Caki2 (cell line): Measurements from ENCODE around the gene SIX5. TPM values are rescaled to one million over a fixed set of nuclear protein-coding genes. Genes with fewer than 3 reads are reported as not detected.
"Not testable (repeated sequence)": the region's sequence is repeated elsewhere in the genome, so short reads cannot be mapped to it uniquely, and the experiment has no call there.

Experiments
- DNase-seq: peaks from one replicate; pipeline ENCODE4 v3.0.0-alpha.2; 2015; ENCODE audit warnings: low read depth
- in situ Hi-C: cut with HindIII; loops from 2 replicates; pipeline ENCODE4 v1.10.0; 2016; ENCODE audit warnings: low sequenced_read_pairs, low pct_unique_long_range_greater_than_20kb, mixed read lengths
- total RNA-seq: library from RNA; depleted of rRNA; stranded (reverse); fragments of >200 nt; shearing (Covaris generic); gene quantifications from 2 replicates; pipeline ENCODE4 v1.2.3, GENCODE V29; 2014; ENCODE audit warnings: low replicate concordance; rRNA removed

SIX5 gene
- total RNA-seq, result 14.3 and 15.2 TPM in 2 replicates

DNA sequence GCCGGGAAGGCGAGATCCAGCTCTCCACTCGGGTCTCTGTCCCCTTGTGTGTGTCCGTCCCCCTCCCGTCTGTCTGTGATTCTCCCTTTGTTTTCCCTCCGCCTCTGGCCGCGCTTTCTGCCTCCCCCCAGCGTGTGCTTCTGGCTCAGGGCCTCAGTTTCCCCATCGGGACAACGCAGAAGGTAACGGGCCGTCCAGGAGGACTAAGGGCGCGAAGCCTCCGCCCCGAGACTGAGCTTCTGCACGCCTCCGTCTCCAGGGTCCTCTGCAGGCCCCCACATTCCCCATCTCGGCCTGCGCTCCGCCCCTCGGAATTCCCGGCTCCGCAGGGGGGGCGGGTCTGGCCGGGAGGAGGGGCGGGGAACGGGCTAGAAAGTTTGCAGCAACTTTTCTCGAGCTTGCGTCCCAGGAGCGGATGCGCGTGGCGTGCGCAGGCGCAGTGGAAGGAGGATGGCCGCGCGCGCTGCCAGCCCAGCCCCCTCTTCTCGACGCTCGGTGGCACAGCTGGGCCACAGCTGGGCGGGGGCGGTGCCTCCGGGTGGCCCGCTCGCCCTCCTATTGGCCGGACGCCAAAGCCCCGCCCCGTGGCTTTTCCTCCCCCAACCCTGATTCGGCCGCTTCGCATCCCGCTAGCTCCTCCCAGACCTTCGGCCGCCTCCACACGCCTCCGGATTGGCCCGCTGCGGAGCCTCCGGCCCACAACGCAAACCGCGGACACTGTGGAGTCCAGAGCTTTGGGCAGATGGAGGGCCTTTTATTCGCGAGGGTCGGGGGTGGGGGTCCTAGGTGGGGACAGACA lies at the start of gene SIX5:
Gene SIX5 (minus strand): TSS at position 269 of the 799 bp plus-strand sequence. CDS start 408 bp downstream, outside the sequence.
- in situ Hi-C loops, result no loop called here
- DNase-seq, result peak; percentile 100

DNA sequence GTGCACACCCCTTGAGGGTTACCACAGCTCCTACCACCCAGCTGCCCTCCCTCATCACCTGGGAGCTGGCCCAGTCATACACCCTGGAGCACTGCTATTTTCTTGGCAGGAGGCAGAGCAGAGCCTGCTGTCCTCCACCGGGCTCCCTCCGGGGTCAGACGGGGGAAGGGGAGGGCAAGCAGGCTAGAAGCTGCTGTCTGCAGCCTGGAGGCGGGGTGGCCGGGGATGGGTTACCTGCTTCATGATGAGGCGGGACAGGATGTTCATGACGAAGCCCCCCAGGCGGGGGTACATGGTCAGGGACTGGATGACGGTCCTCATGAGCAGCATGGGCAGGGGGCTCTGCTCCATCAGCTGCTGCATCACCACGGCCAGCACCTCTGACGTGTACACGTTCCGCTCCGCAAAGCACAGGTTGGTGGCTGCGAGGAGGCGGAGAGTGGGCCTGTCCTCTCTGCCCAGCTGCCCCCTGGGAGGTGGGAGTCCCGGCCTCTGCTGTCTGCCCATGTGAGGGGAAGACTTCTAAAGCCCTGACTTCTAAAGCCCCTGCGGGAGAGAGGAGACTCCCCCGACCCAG lies 48.8 kb upstream of the SIX5 start:
- DNase-seq, result no peak

GRCh38 chr19:45817010-45817724 lies 48.1 kb upstream of the SIX5 start:
- in situ Hi-C loops, result no loop called here
- peak; percentile 94 for DNase-seq

More for the DNA sequence above, 48.8 kb upstream of the SIX5 start:
- in situ Hi-C loops, result no loop called here

- DNase-seq, result no peak
- in situ Hi-C loops, result no loop called here
These were observed 47.4 kb upstream of the SIX5 start for GRCh38 chr19:45816236-45817009.

- DNase-seq, result no peak
- in situ Hi-C loops, result no loop called here
These were observed 46.6 kb upstream of the SIX5 start for GRCh38 chr19:45815481-45816216.

DNA sequence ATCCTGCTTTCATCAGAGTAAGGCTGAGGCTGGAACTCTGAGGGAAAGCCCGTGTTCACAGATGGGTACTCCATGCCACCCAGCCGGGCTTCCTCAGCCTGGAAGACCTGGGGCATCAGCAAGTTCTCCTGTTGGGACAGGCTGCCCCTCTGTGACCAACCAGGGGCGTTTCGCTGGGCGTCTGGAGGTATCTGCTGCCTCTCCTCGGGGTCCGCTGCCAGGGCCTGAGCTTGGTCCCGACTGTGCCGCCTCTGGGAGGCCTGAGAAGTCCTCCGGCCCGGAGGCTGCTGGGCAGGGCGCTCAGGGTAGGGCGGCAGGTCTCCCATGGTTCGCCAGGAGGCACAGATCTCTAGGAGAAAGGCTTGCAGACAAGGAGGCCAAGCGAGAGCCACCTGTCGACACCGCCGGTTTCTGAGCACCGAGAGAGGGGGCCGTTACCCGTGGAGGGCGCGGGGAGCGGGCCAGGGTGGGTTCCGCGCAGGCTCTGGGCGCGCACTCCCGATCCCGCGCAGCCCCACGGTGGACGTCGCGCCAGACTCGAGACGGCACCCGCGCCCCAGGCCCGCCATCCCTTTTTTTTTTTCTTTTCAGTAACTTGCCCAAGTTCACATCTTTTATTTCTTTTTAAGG lies 45.9 kb upstream of the SIX5 start, which contains the start of gene RSPH6A:
Gene RSPH6A (minus strand): TSS at position 458 of the 630 bp plus-strand sequence. CDS start 132 bp downstream, at position 326.
- in situ Hi-C loops, result no loop called here
- DNase-seq, result no peak

- peak; percentile 37 for DNase-seq
- in situ Hi-C loops, result no loop called here
These were observed 45.2 kb upstream of the SIX5 start for GRCh38 chr19:45814166-45814780.

- in situ Hi-C loops, result no loop called here
- no peak for DNase-seq
These were observed 43.2 kb upstream of the SIX5 start for GRCh38 chr19:45812297-45812696.

DNA sequence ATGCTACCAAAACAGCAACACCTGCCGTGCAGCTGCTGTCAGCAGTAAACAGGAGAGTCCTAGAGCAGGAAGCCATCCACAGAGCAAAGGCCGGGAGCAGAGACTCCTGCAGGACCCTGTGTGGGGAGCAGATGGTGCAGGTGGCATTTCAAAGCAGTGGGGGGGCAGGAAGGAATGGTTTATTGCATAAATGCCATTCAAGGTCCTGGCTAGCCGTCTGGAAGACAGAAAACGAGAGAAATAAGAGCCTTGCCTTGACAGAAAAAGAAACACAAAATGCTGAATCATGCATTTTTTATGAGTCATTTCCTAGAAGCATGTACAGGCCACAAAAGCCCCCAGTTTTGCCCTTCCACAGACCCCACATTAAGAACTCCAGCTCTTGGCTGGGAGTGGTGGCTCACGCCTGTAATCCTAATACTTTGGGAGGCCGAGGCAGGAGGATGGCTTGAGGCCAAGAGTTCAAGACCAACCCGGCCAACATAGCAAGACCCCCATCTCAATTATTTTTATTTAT lies 40.6 kb upstream of the SIX5 start:
- in situ Hi-C loops, result no loop called here
- DNase-seq, result peak; percentile 84

DNA sequence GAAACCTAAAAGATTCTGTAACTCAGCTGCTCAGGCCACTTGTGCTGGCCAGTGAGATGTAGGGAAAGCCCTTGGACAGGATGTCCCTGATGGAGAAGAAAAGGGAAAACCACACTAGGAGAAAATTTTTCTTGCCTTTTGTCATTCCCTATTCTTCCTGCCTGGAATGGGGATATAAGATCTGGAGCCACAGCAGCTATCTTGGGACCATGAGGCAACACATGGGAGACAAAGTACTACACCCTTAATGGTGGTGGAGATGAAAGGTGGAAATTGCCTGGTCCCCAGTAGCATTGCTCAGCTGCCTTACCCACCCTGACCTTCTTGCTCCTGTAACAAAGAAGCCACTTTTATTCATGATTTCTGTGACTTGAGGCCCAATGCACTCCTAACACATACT lies 36.7 kb upstream of the SIX5 start:
- in situ Hi-C loops, result no loop called here
- DNase-seq, result no peak

DNA sequence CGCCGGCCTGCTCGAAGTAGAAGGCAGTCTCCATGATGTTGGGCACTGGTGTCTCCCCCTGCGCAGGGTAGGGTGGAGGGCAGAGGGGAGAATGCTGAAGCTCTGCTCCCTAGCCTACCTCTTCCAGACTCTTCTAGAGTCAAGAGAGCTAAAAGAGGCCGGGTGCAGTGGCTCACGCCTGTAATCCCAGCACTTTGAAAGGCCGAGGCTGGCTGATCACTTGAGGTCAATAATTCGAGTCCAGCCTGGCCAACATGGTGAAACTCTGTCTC lies 35.8 kb upstream of the SIX5 start:
- in situ Hi-C loops, result no loop called here
- no peak for DNase-seq

DNA sequence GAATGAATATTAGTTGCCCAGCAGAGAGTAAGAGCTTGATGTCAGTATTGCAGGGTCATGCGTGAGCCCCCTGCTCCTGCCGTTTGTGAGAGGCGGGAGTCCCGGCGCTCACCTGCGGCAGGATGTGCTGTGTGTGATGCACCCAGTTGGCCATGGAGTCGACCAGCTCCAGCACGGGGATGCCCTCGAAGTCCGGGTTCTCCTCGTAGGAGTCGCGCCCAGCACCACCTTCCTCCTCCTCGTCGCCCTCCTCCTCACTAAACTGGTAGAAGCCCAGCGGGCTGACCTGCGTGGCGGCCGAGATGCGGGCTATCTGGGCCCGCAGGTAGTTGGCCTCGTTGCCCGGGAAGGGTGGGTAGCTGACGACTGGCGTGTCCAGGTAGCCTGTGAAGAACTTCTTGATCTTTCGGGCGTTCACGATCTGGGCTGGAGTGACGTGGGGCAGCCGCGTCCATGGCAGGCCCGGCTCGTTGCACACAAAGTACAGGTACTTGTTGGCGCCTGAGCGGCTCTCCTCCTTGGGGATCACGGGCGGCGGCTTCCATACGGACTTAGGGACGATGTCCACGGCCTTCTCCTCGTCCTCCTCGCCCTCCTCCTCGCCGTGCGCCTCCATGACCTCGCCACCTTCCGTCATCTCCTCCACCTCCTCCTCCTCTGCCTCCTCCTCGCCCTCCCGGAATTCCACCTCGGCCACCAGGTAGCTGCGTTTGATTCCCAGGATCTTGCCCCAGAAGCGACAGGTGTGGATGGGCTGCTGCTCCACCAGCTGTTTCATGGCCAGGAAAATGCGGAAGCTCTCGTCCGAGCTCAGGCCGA lies 35.3 kb upstream of the SIX5 start:
- no peak for DNase-seq
- in situ Hi-C loops, result no loop called here

DNA sequence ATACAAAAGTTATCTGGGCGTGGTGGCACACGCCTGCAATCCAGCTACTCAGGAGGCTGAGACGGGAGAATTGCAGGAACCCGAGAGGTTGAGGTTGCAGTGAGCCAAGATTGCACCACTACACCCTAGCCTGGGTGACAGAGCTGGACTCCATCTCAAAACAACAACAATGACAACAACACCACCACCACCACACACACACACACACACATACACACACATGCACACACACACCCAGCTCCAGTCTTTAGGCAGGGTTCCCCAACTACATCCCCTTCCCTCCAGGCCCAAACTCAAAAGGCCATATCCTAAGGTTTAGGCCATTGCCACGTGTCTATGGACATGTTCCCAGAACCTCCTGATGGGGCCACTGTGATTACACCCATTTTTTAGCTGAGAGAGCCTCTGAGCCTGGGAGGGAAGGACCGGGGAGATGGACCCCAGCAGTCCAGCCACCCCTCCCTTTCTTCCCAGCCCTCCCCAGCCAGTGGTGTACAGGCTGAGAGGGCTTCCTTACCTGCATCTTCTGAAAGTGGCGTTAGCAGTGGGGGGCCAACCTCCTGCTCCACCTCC lies 32.6 kb upstream of the SIX5 start:
- in situ Hi-C loops, result no loop called here
- no peak for DNase-seq

DNA sequence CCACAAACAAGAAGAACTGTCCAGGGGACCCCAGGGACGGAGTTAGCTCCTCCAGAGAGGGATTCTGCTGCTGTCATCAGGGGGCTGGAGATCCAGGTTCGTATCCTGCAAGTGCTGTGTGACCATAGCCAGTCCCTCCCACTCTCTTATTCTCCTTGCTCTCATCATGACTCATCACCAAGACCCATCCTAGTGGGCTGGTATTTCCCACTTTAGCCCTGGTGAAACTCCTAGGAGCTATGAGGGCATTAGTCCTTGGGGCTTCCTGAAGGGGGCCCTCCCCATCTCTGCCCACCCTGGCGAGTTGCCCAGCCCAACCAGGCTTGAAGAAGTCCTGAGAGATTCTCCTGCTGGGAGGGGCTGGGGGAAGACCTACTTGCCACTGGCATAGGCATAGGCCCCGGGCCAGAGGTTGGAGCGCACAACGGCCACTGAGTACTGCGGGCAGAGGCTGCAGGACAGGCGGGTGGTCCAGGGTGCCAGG lies 31.1 kb upstream of the SIX5 start:
- in situ Hi-C loops, result no loop called here

DNA sequence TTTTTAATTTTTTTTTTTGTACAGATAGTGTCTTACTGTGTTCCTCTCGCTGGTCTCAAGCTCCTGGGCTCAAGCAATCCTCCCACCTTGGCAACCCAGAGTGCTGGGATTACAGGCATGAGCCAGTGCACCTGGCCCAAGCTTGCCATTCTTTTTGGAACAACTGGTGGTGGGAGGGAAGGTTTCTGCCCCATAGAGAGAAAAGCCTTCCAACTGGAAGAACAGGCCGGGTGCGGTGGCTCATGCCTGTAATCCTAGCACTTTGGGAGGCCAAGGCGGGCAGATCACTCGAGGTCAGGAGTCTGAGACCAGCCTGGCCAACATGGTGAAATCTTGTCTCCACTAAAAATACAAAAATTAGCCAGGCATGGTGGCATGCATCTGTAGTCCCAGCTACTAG lies 30.5 kb upstream of the SIX5 start:
- DNase-seq, in situ Hi-C loops: not testable (repeated sequence)

More for the DNA sequence above, 31.1 kb upstream of the SIX5 start:
- DNase-seq, result peak; percentile 97
